OCI-LY3 (cell line): Measurements from ENCODE around the gene TRIM67.

ENCODE experiments used
- EZH2phosphoT487 ChIP-seq: fragments of 200-600 bp; shearing (Covaris generic); IDR thresholded peaks from 2 replicates; pipeline ENCODE4 v1.6.1; 2018; ENCODE audit warnings: antibody characterized with exemption, mixed run types, low read depth
- TF ChIP-seq, protein P1 (sequence below): fragments of 200-600, 300-600 bp; sonication (generic); IDR thresholded peaks from 2 replicates; pipeline ENCODE4 v1.5.1; 2014; ENCODE audit warnings: antibody characterized with exemption, low read length, low read depth

DNA sequence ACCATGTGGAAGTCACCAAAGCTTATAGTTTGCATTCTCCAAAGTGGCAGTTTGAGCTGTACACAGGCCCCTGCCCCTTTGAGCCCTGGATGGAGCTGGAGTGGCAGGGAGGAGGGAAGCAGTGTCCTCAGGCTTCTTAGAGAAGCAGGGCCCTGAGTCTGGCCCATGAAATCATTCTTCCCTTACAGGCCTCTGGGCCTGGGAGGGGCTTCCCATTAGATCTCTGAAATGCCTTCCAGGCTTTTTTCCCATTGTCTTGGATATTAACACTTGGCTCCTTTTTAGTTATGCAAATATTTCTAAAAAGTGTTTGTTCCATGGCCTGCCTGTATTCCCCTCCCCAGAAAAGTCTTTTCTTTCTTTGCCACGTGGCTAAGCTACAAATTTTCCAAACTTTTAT lies 10.0 kb upstream of the TRIM67 start:
- TF ChIP-seq, protein P1, sequence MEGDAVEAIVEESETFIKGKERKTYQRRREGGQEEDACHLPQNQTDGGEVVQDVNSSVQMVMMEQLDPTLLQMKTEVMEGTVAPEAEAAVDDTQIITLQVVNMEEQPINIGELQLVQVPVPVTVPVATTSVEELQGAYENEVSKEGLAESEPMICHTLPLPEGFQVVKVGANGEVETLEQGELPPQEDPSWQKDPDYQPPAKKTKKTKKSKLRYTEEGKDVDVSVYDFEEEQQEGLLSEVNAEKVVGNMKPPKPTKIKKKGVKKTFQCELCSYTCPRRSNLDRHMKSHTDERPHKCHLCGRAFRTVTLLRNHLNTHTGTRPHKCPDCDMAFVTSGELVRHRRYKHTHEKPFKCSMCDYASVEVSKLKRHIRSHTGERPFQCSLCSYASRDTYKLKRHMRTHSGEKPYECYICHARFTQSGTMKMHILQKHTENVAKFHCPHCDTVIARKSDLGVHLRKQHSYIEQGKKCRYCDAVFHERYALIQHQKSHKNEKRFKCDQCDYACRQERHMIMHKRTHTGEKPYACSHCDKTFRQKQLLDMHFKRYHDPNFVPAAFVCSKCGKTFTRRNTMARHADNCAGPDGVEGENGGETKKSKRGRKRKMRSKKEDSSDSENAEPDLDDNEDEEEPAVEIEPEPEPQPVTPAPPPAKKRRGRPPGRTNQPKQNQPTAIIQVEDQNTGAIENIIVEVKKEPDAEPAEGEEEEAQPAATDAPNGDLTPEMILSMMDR, result no peak
- TF ChIP-seq EZH2phosphoT487, result no peak
